ENCODE data around the gene PRDM15. TPM values are rescaled to one million over a fixed set of nuclear protein-coding genes. Genes with fewer than 3 reads are reported as not detected.

Gene PRDM15
- total RNA-seq, 4 donors from 2014 or later, result 6.4 to 88.4 (median 21.1) TPM

DNA sequence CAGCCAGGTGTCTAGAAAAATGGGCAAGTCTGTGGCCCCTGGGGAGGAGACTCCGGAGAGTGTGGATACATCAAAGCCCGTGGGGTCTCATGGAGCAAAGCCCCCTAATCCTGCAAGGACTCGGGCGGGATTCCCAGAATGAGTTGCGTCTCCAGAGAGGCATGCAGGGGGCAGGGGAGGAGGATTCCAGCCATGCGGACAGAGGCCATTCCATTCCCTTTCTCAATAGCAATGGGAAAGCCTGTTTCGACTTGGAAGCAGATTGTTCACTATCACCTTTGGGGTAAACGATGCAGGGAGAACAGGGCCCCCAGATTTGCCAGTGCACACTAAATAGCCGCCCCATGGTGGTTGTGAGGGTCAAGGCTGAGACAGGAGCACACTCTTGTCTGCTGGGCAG lies 15.4 kb upstream of the PRDM15 start:
- TF ChIP-seq, protein P1, sequence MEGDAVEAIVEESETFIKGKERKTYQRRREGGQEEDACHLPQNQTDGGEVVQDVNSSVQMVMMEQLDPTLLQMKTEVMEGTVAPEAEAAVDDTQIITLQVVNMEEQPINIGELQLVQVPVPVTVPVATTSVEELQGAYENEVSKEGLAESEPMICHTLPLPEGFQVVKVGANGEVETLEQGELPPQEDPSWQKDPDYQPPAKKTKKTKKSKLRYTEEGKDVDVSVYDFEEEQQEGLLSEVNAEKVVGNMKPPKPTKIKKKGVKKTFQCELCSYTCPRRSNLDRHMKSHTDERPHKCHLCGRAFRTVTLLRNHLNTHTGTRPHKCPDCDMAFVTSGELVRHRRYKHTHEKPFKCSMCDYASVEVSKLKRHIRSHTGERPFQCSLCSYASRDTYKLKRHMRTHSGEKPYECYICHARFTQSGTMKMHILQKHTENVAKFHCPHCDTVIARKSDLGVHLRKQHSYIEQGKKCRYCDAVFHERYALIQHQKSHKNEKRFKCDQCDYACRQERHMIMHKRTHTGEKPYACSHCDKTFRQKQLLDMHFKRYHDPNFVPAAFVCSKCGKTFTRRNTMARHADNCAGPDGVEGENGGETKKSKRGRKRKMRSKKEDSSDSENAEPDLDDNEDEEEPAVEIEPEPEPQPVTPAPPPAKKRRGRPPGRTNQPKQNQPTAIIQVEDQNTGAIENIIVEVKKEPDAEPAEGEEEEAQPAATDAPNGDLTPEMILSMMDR (IDR thresholded peaks at IDR 0.05), result no peak
- no peak for TF ChIP-seq POLR2AphosphoS5 (IDR thresholded peaks at IDR 0.05)
- TF ChIP-seq POLR2A (IDR thresholded peaks at IDR 0.05), result no peak
- TF ChIP-seq EP300 (IDR thresholded peaks at IDR 0.05; ENCODE audit: low read depth), result no peak
- intact Hi-C loops (cut with DNase I; ENCODE audit: low total_unique reads), result no loop called here
- Histone ChIP-seq H3K9me3 (no peaks in the 10 kb centered on the region), H3K4me3 (no peak overlapping the region), H3K36me3 (no peaks in the 10 kb centered on the region), H3K27ac (no peak overlapping the region), H3K27me3 (no peaks in the 10 kb centered on the region), H3K4me1 (peaks cover 0 to 7% (median 0%) of the 10 kb centered on the region in 4 donors)
- in situ Hi-C loops (cut with MboI; ENCODE audit: low pct_ligation_motif_present in 1 of 4, low pct_unique_long_range_greater_than_20kb in 1 of 4, low sequenced_read_pairs in 3 of 4), result no loop called here
- 89% methylated on average over 9 of the region's 9 CpGs; no CpG with 5 or more reads in 1 of the 2 donors for WGBS, 2 donors (ENCODE audit: low coverage in 1 of 2)
- DNase-seq, result no peak

DNA sequence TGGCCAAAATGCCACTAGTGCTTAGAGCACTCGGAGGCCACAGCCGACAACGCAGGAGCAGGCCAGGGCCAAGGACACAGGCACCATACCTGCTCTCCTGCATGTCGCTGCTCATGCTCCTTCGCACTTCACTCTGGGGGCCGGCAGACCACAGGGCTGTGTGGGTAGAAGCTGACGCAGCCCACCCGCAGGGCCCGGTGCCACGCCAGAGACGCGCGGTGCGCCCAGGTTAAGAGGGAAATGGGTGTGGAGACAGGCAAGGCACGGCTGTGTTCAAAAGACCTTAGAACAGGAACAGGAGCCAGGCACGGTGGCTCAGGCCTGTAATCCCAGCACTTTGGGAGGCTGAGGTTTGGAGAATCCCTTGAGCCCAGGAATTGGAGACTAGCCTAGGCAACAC lies 13.6 kb upstream of the PRDM15 start:
- intact Hi-C loops (cut with DNase I; ENCODE audit: low total_unique reads), result no loop called here
- 92% methylated on average over 16 of the region's 16 CpGs; no CpG with 5 or more reads in 1 of the 2 donors for WGBS, 2 donors (ENCODE audit: low coverage in 1 of 2)
- no peaks in the 10 kb centered on the region for H3K27me3 ChIP-seq
- in situ Hi-C loops (cut with MboI; ENCODE audit: low pct_ligation_motif_present in 1 of 4, low pct_unique_long_range_greater_than_20kb in 1 of 4, low sequenced_read_pairs in 3 of 4), result no loop called here
- H3K4me3 ChIP-seq, result no peak overlapping the region
- no peaks in the 10 kb centered on the region for H3K9me3 ChIP-seq
- H3K36me3 ChIP-seq, result no peaks in the 10 kb centered on the region
- no peak overlapping the region for H3K27ac ChIP-seq
- TF ChIP-seq, protein P1 (IDR thresholded peaks at IDR 0.05), result no peak
- no peak for TF ChIP-seq POLR2A (IDR thresholded peaks at IDR 0.05)
- no peak for TF ChIP-seq EP300 (IDR thresholded peaks at IDR 0.05; ENCODE audit: low read depth)
- TF ChIP-seq POLR2AphosphoS5 (IDR thresholded peaks at IDR 0.05), result no peak
- no peak for DNase-seq
- H3K4me1 ChIP-seq, result peaks cover 0 to 7% (median 0%) of the 10 kb centered on the region in 4 donors

DNA sequence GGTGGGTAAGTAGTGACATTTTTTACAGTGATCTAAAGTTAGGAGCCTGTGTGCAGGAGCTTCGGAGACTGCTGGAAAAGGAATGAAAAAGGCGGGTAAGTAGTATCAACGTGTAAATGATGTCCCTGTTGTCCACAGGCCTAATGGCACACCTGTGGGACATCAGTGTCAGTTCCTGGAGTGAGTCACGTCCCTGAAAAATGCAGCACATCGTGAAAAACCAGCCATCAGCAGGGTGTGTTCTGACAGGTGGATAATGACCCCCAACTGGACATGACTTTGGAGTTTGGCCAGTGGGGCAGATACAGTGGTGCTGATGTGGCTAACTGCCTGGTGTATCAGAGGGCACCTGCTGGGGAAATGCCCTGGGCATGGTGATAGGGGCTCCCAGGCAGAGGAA lies 12.0 kb upstream of the PRDM15 start:
- no peak for DNase-seq

DNA sequence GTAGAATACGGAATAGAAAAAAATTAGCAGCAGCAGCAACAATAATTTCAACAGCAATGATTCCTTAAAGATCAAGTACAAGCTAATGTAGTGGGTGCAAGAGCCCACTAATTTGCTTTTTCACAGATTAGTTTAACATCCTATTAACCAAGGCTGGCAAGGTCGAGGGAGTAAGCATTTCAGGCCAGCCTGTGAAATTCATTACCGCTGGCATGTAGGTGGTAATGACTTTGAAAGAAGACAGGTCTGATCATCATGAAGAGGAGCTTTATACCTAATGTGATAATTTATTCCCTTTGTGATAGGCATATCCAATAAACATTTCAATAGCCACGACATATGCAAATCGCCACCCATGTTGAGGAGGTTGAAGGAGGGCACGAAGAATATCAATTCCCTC lies 11.2 kb upstream of the PRDM15 start:
- no peaks in the 10 kb centered on the region for H3K9me3 ChIP-seq
- H3K4me3 ChIP-seq, result no peak overlapping the region
- in situ Hi-C loops (cut with MboI; ENCODE audit: low pct_ligation_motif_present in 1 of 4, low pct_unique_long_range_greater_than_20kb in 1 of 4, low sequenced_read_pairs in 3 of 4), result no loop called here
- 76 to 93% methylated on average over 6 of the region's 6 CpGs for WGBS, 2 donors (ENCODE audit: low coverage in 1 of 2)
- H3K27ac ChIP-seq, result no peak overlapping the region
- intact Hi-C loops (cut with DNase I; ENCODE audit: low total_unique reads), result no loop called here
- no peaks in the 10 kb centered on the region for H3K4me1 ChIP-seq
- no peaks in the 10 kb centered on the region for H3K27me3 ChIP-seq
- no peak for DNase-seq
- H3K36me3 ChIP-seq, result no peaks in the 10 kb centered on the region
- TF ChIP-seq POLR2A (IDR thresholded peaks at IDR 0.05) (no peak), POLR2AphosphoS5 (IDR thresholded peaks at IDR 0.05) (no peak)

More for the DNA sequence above, 12.0 kb upstream of the PRDM15 start:
- intact Hi-C loops (cut with DNase I; ENCODE audit: low total_unique reads), result no loop called here
- in situ Hi-C loops (cut with MboI; ENCODE audit: low pct_ligation_motif_present in 1 of 4, low pct_unique_long_range_greater_than_20kb in 1 of 4, low sequenced_read_pairs in 3 of 4), result no loop called here
- Histone ChIP-seq H3K27ac (no peak overlapping the region), H3K4me3 (no peak overlapping the region), H3K27me3 (no peaks in the 10 kb centered on the region), H3K9me3 (no peaks in the 10 kb centered on the region), H3K36me3 (no peaks in the 10 kb centered on the region), H3K4me1 (peaks cover 0 to 5% (median 0%) of the 10 kb centered on the region in 4 donors)
- TF ChIP-seq EP300 (IDR thresholded peaks at IDR 0.05; ENCODE audit: low read depth), result no peak
- no peak for TF ChIP-seq POLR2A (IDR thresholded peaks at IDR 0.05)
- TF ChIP-seq, protein P1 (IDR thresholded peaks at IDR 0.05), result no peak
- no peak for TF ChIP-seq POLR2AphosphoS5 (IDR thresholded peaks at IDR 0.05)
- 81% methylated on average over 5 of the region's 5 CpGs; no CpG with 5 or more reads in 1 of the 2 donors for WGBS, 2 donors (ENCODE audit: low coverage in 1 of 2)

All from transverse colon (tissue), 4 donors.